NCI-H446 (cell line): Measurements from ENCODE around the gene DNAH1.

ENCODE experiments used
- DNase-seq, 2 experiments: peaks; one replicate each; lab custom pipeline; 2025; lab: John Stamatoyannopoulos, UW

Gene DNAH1

GRCh38 chr3:52357151-52358080 lies 41.3 kb downstream of the DNAH1 start:
- DNase-seq = no peak

GRCh38 chr3:52358362-52358940 lies 42.3 kb downstream of the DNAH1 start:
- DNase-seq = no peak

GRCh38 chr3:52359116-52359855 lies 43.2 kb downstream of the DNAH1 start:
- no peak for DNase-seq

- no peak for DNase-seq
Observed at GRCh38 chr3:52361011-52361410, 44.9 kb downstream of the DNAH1 start.

- DNase-seq = no peak
Observed at GRCh38 chr3:52361454-52361853, 45.3 kb downstream of the DNAH1 start.

- no peak for DNase-seq
Observed at GRCh38 chr3:52361898-52362297, 45.8 kb downstream of the DNAH1 start.

- DNase-seq = no peak
Observed at GRCh38 chr3:52364322-52365035, 48.4 kb downstream of the DNAH1 start.

GRCh38 chr3:52366527-52366926 lies 50.4 kb downstream of the DNAH1 start:
- DNase-seq = no peak

GRCh38 chr3:52367891-52368880 lies 52.1 kb downstream of the DNAH1 start:
- DNase-seq = no peak

GRCh38 chr3:52370531-52370930 lies 54.4 kb downstream of the DNAH1 start:
- no peak for DNase-seq

GRCh38 chr3:52372822-52373504 lies 56.8 kb downstream of the DNAH1 start:
- DNase-seq = no peak

GRCh38 chr3:52373676-52374075 lies 57.6 kb downstream of the DNAH1 start:
- DNase-seq = no peak

- DNase-seq = no peak
Observed at GRCh38 chr3:52374173-52374572, 58.1 kb downstream of the DNAH1 start.

- no peak for DNase-seq
Observed at GRCh38 chr3:52379610-52380009, 63.5 kb downstream of the DNAH1 start.

- DNase-seq = no peak
Observed at GRCh38 chr3:52380023-52380422, 63.9 kb downstream of the DNAH1 start.

- DNase-seq = no peak
Observed at GRCh38 chr3:52381623-52382022, 65.5 kb downstream of the DNAH1 start.

GRCh38 chr3:52383446-52383845 lies 67.3 kb downstream of the DNAH1 start:
- DNase-seq = no peak

GRCh38 chr3:52384019-52384761 lies 68.1 kb downstream of the DNAH1 start:
- no peak for DNase-seq

GRCh38 chr3:52385157-52385556 lies 69.0 kb downstream of the DNAH1 start:
- DNase-seq = no peak

- DNase-seq = no peak
Observed at GRCh38 chr3:52387481-52387880, 71.4 kb downstream of the DNAH1 start.
